SK-N-SH (cell line): Measurements from ENCODE around the gene MYH10. TPM values are rescaled to one million over a fixed set of nuclear protein-coding genes. Genes with fewer than 3 reads are reported as not detected.

Experiments
- CTCF ChIA-PET: fragments of 300-600, 350-600 bp; formaldehyde crosslinking; extraction: SDS; loops from one replicate; lab custom pipeline; 2021; lab: Yijun Ruan, JAX
- POLR2A ChIA-PET: fragments of 350-600 bp; sonication (Branson Sonifier 250); formaldehyde crosslinking; extraction: SDS; loops from one replicate; lab custom pipeline; 2020; ENCODE audit warnings: antibody characterized with exemption, inconsistent platforms; lab: Yijun Ruan, JAX
- DNase-seq: peaks from one replicate; pipeline ENCODE4 v3.0.0; 2012
- H2AFZ ChIP-seq: fragments of 200-600 bp; sonication (generic); 2 replicates; pipeline ENCODE4 v1.8.1; 2016; ENCODE audit warnings: antibody characterized with exemption, mild to moderate bottlenecking, low read depth
- H3F3A ChIP-seq: fragments of 200-600 bp; sonication (generic); replicated peaks from 2 replicates; pipeline ENCODE3; 2016; ENCODE audit warnings: antibody characterized with exemption, mild to moderate bottlenecking; ENCODE audit not compliant: insufficient read depth
- H3K27ac ChIP-seq, 2 experiments: fragments of 200-500 bp in 1 of 2; fragments of 200-600 bp in 1 of 2; sonication (Bioruptor generic) in 1 of 2; sonication (generic), shearing (Covaris generic) in 1 of 2; 2 replicates each; pipeline versions ENCODE4 v1.5.1 to v1.6.1; 2014 to 2016; ENCODE audit warnings: low read depth in 2 of 2, inconsistent platforms in 1 of 2, low read length in 1 of 2, mild to moderate bottlenecking in 1 of 2, mixed read lengths in 1 of 2
- H3K27me3 ChIP-seq: fragments of 200-600 bp; sonication (generic), shearing (Covaris generic); 2 replicates; pipeline ENCODE4 v1.6.1; 2016; ENCODE audit warnings: mixed run types; ENCODE audit not compliant: insufficient read depth
- H3K36me3 ChIP-seq, 2 experiments: fragments of 200-500 bp in 1 of 2; fragments of 200-600 bp in 1 of 2; sonication (Bioruptor generic) in 1 of 2; sonication (generic) in 1 of 2; replicated peaks in 1 of 2; 2 replicates each; pipeline versions ENCODE3 to v1.5.1; 2014 to 2016; ENCODE audit warnings: low read length in 1 of 2, mild to moderate bottlenecking in 1 of 2; ENCODE audit not compliant: insufficient read depth in 2 of 2, control insufficient read depth in 1 of 2
- H3K4me1 ChIP-seq, 2 experiments: fragments of 200-500 bp in 1 of 2; fragments of 200-600 bp in 1 of 2; sonication (Bioruptor generic) in 1 of 2; sonication (generic), shearing (Covaris generic) in 1 of 2; 2 replicates each; pipeline versions ENCODE4 v1.5.1 to v1.6.1; 2014 to 2016; ENCODE audit warnings: low read depth in 1 of 2, low read length in 1 of 2, mixed run types in 1 of 2; ENCODE audit not compliant: insufficient read depth in 2 of 2, control insufficient read depth in 1 of 2
- H3K4me2 ChIP-seq: fragments of 200-600 bp; sonication (generic), shearing (Covaris generic); 2 replicates; pipeline ENCODE4 v1.6.1; 2017; ENCODE audit warnings: mixed run types
- H3K4me3 ChIP-seq, 2 experiments: fragments of 200-500 bp in 1 of 2; fragments of 200-600 bp in 1 of 2; sonication (Bioruptor generic) in 1 of 2; sonication (generic), shearing (Covaris generic) in 1 of 2; 2 replicates each; pipeline versions ENCODE4 v1.5.1 to v1.8.1; 2014 to 2016; ENCODE audit warnings: low read depth in 2 of 2, inconsistent platforms in 1 of 2, low read length in 1 of 2, mild to moderate bottlenecking in 1 of 2, mixed read lengths in 1 of 2, moderate library complexity in 1 of 2
- H3K79me2 ChIP-seq: fragments of 200-600 bp; sonication (generic); 2 replicates; pipeline ENCODE4 v1.8.1; 2017; ENCODE audit warnings: mild to moderate bottlenecking; ENCODE audit not compliant: insufficient read depth
- H3K9ac ChIP-seq: fragments of 200-600 bp; sonication (generic); 2 replicates; pipeline ENCODE4 v1.6.1; 2017; ENCODE audit warnings: mixed run types
- H3K9me2 ChIP-seq: fragments of 200-600 bp; sonication (generic); 2 replicates; pipeline ENCODE4 v1.6.1; 2017; ENCODE audit warnings: mixed run types
- H3K9me3 ChIP-seq: fragments of 200-600 bp; sonication (generic); 2 replicates; pipeline ENCODE4 v1.6.1; 2017; ENCODE audit warnings: mixed run types, mild to moderate bottlenecking, moderate library complexity
- H4K20me1 ChIP-seq: fragments of 200-600 bp; sonication (generic); 2 replicates; pipeline ENCODE4 v1.6.1; 2017; ENCODE audit warnings: mild to moderate bottlenecking, mixed run types; ENCODE audit not compliant: insufficient read depth
- CHD2 ChIP-seq: fragments of 150-350 bp; IDR thresholded peaks from 2 replicates; pipeline ENCODE4 v1.6.1; 2018; ENCODE audit warnings: low read length; ENCODE audit not compliant: partially characterized antibody
- ELF1 ChIP-seq: IDR thresholded peaks from 2 replicates; pipeline ENCODE4 v1.4.0; 2012
- EP300 ChIP-seq, 2 experiments: IDR thresholded peaks; 2 replicates each; pipeline versions ENCODE4 v1.4.0 to v1.6.1; 2012; ENCODE audit warnings: borderline replicate concordance in 1 of 2, low read depth in 1 of 2, low read length in 1 of 2
- FOXJ3 ChIP-seq: sonication (generic); formaldehyde crosslinking; IDR thresholded peaks from 2 replicates; pipeline ENCODE4 v1.5.1; 2020; ENCODE audit warnings: mild to moderate bottlenecking, missing genetic modification reagents
- FOXM1 ChIP-seq: IDR thresholded peaks from 2 replicates; pipeline ENCODE4 v1.4.0; 2012; ENCODE audit warnings: low read depth, mild to moderate bottlenecking
- GABPA ChIP-seq: IDR thresholded peaks from 2 replicates; pipeline ENCODE4 v1.4.0; 2012; ENCODE audit warnings: low read depth, mild to moderate bottlenecking
- GATA2 ChIP-seq: sonication (generic); formaldehyde crosslinking; IDR thresholded peaks from 2 replicates; pipeline ENCODE4 v1.5.0; 2020; ENCODE audit warnings: mild to moderate bottlenecking, missing genetic modification reagents
- JUND ChIP-seq: IDR thresholded peaks from 2 replicates; pipeline ENCODE4 v1.4.0; 2012
- MEF2A ChIP-seq: IDR thresholded peaks from 2 replicates; pipeline ENCODE4 v1.4.0; 2012; ENCODE audit warnings: low read depth, borderline replicate concordance
- MXI1 ChIP-seq: IDR thresholded peaks from 2 replicates; pipeline ENCODE4 v1.6.1; 2012; ENCODE audit warnings: mild to moderate bottlenecking, low read depth, low read length, improper control_type of control experiment
- NFIC ChIP-seq: IDR thresholded peaks from 2 replicates; pipeline ENCODE4 v1.4.0; 2012; ENCODE audit warnings: borderline replicate concordance
- NRF1 ChIP-seq: IDR thresholded peaks from 2 replicates; pipeline ENCODE4 v1.6.1; 2012; ENCODE audit warnings: low read depth, mild to moderate bottlenecking, low read length
- RAD21 ChIP-seq: IDR thresholded peaks from 2 replicates; pipeline ENCODE4 v1.6.1; 2012; ENCODE audit warnings: mild to moderate bottlenecking, low read length
- RCOR1 ChIP-seq: fragments of 150-350 bp; IDR thresholded peaks from 2 replicates; pipeline ENCODE4 v1.6.1; 2017; ENCODE audit warnings: antibody characterized with exemption, low read length
- SIN3A ChIP-seq: IDR thresholded peaks from 2 replicates; pipeline ENCODE4 v1.6.1; 2012; ENCODE audit warnings: low read depth, mild to moderate bottlenecking, low read length, moderate library complexity, borderline replicate concordance
- TAF1 ChIP-seq: IDR thresholded peaks from 2 replicates; pipeline ENCODE4 v1.6.1; 2012; ENCODE audit warnings: low read depth, mild to moderate bottlenecking, low read length, moderate library complexity, borderline replicate concordance
- YY1 ChIP-seq: IDR thresholded peaks from 2 replicates; pipeline ENCODE4 v1.4.0; 2012; ENCODE audit warnings: low read depth, mild to moderate bottlenecking
- ZBTB33 ChIP-seq: IDR thresholded peaks from 2 replicates; pipeline ENCODE4 v1.4.0; 2012; ENCODE audit warnings: low read depth, borderline replicate concordance
- WGBS: methylation state at CpG from one replicate; pipeline ENCODE4 v1.1.6; 2017; ENCODE audit warnings: low lambda C conversion rate; 5-methylcytosine and 5-hydroxymethylcytosine counted together
- polyA plus RNA-seq, 3 experiments: library from polyadenylated mRNA; depleted of rRNA; stranded (reverse); fragments of >200 nt; gene quantifications; 2 replicates each; pipeline ENCODE4 v1.2.3, GENCODE V29; 2012
- TF ChIP-seq, protein P1 (sequence below): IDR thresholded peaks from 2 replicates; pipeline ENCODE4 v1.4.0; 2012; ENCODE audit warnings: low read depth, borderline replicate concordance
- TF ChIP-seq, protein P2 (sequence below): fragments of 150-350 bp; IDR thresholded peaks from 2 replicates; pipeline ENCODE4 v1.6.1; 2016; ENCODE audit warnings: mild to moderate bottlenecking, low read depth, low read length
- TF ChIP-seq, protein P3 (sequence below): IDR thresholded peaks from 2 replicates; pipeline ENCODE4 v1.4.0; 2012; ENCODE audit warnings: low read depth

MYH10 gene
- polyA plus RNA-seq, 1 of the 3 experiments (the other 2 are of a cell fraction), result 64.2 TPM

- no peaks in the 10 kb centered on the region; a peak in 1 of 4 replicates for H3K4me1 ChIP-seq
- no peaks in the 10 kb centered on the region for H3K9me3 ChIP-seq
- H3K4me3 ChIP-seq, result no peak overlapping the region
- H2AFZ ChIP-seq, result no peak overlapping the region
- no peak overlapping the region for H3K9ac ChIP-seq
- no peak for DNase-seq
- H3K4me2 ChIP-seq, result no peak overlapping the region
- 91% methylated on average over 3 of the region's 3 CpGs for WGBS
- H3K27ac ChIP-seq, result no peak overlapping the region
- peaks cover 21% of the 10 kb centered on the region for H4K20me1 ChIP-seq
- POLR2A ChIA-PET, result no interaction called here
- CTCF ChIA-PET, result interaction anchor here (1.8 kb wide), 1 partner anchor 11 kb away, joined by 5 read pairs; no protein-coding TSS in a partner anchor
- H3K79me2 ChIP-seq, result peaks cover 68% of the 10 kb centered on the region
- no peaks in the 10 kb centered on the region for H3K27me3 ChIP-seq
- H3K36me3 ChIP-seq, result peaks cover 83 to 86% of the 10 kb centered on the region in 2 experiments
- peaks cover 19% of the 10 kb centered on the region for H3F3A ChIP-seq
- TF ChIP-seq RAD21 (no peak), NRF1 (no peak), RCOR1 (no peak)
- TF ChIP-seq, all 33 proteins: peak for 0
- 0 out of 2 replicates have a peak, but pooled peaks cover 3% of the 10 kb centered on the region for H3K9me2 ChIP-seq
Observed at GRCh38 chr17:8448310-8448709, 182.2 kb downstream of the MYH10 start.

DNA sequence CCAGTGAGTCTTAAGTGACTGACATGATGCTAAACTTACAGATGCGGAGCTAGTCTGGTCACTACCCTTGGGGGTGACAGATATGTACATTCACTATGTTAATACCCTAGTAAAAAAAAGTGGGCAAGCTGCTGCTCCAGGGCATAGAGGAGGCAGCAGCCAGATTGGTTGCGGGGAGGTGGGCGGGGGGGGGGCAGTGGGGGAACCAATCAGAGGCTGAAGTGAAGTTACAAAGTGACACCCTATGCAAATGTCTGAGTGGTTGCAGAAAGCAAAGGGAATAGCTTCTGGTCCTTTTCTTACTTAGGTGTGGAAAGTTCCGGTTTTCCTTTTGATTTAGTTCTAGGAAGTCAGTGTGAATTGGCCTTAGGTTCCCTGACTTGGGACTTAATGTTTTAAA is 182.7 kb downstream of the MYH10 start:
- Histone ChIP-seq H3K36me3 (peaks cover 78 to 81% of the 10 kb centered on the region in 2 experiments), H3K79me2 (peaks cover 73% of the 10 kb centered on the region), H3K4me3 (no peak overlapping the region), H3F3A (peaks cover 19% of the 10 kb centered on the region), H3K4me1 (no peaks in the 10 kb centered on the region; a peak in 1 of 4 replicates), H3K27me3 (no peaks in the 10 kb centered on the region), H2AFZ (no peak overlapping the region), H3K9me2 (0 out of 2 replicates have a peak, but pooled peaks cover 3% of the 10 kb centered on the region), H3K9ac (no peak overlapping the region), H4K20me1 (peaks cover 26% of the 10 kb centered on the region), H3K4me2 (no peak overlapping the region), H3K9me3 (no peaks in the 10 kb centered on the region), H3K27ac (no peak overlapping the region)
- 99% methylated on average over 4 of the region's 4 CpGs for WGBS
- POLR2A ChIA-PET, result no interaction called here
- CTCF ChIA-PET, result interaction anchor here (1.0 to 1.8 kb wide), 2 partner anchors 11 to 298 kb away, joined by 3 to 5 read pairs; no protein-coding TSS in a partner anchor
- no peak for DNase-seq
- TF ChIP-seq RCOR1 (no peak), FOXM1 (no peak), NFIC (no peak), ELF1 (no peak), GATA2 (CRISPR knock-in tag) (no peak), JUND (no peak), SIN3A (no peak), MEF2A (no peak), CHD2 (no peak), RAD21 (no peak), ZBTB33 (no peak), YY1 (no peak), TAF1 (no peak), GABPA (no peak), FOXJ3 (CRISPR knock-in tag) (no peak), EP300 (IDR thresholded peaks at IDR 0.05; ENCODE audit: borderline replicate concordance in 1 of 2, low read depth in 1 of 2, low read length in 1 of 2) (no peak), MXI1 (no peak)
- TF ChIP-seq, protein P1, sequence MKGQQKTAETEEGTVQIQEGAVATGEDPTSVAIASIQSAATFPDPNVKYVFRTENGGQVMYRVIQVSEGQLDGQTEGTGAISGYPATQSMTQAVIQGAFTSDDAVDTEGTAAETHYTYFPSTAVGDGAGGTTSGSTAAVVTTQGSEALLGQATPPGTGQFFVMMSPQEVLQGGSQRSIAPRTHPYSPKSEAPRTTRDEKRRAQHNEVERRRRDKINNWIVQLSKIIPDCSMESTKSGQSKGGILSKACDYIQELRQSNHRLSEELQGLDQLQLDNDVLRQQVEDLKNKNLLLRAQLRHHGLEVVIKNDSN, result no peak
- TF ChIP-seq, protein P2, sequence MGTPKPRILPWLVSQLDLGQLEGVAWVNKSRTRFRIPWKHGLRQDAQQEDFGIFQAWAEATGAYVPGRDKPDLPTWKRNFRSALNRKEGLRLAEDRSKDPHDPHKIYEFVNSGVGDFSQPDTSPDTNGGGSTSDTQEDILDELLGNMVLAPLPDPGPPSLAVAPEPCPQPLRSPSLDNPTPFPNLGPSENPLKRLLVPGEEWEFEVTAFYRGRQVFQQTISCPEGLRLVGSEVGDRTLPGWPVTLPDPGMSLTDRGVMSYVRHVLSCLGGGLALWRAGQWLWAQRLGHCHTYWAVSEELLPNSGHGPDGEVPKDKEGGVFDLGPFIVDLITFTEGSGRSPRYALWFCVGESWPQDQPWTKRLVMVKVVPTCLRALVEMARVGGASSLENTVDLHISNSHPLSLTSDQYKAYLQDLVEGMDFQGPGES, result no peak
- TF ChIP-seq, protein P3, sequence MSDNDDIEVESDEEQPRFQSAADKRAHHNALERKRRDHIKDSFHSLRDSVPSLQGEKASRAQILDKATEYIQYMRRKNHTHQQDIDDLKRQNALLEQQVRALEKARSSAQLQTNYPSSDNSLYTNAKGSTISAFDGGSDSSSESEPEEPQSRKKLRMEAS, result no peak
